ENCODE data around the gene VPS11.
A peak's percentile ranks its signal among the peaks of the same experiment; 100 is the strongest.
"Not testable (repeated sequence)": the region's sequence is repeated elsewhere in the genome, so short reads cannot be mapped to it uniquely, and the experiment has no call there.

The VPS11 gene

GRCh38 chr11:119039471-119039870 lies 28.1 kb upstream of the VPS11 start:
- DNase-seq: not testable (repeated sequence)

GRCh38 chr11:119041821-119042514 lies 25.6 kb upstream of the VPS11 start:
- DNase-seq: no peak

GRCh38 chr11:119042927-119043326 lies 24.7 kb upstream of the VPS11 start:
- DNase-seq: no peak

- no peak for DNase-seq
These were observed 22.9 kb upstream of the VPS11 start for GRCh38 chr11:119044708-119045107.

DNA sequence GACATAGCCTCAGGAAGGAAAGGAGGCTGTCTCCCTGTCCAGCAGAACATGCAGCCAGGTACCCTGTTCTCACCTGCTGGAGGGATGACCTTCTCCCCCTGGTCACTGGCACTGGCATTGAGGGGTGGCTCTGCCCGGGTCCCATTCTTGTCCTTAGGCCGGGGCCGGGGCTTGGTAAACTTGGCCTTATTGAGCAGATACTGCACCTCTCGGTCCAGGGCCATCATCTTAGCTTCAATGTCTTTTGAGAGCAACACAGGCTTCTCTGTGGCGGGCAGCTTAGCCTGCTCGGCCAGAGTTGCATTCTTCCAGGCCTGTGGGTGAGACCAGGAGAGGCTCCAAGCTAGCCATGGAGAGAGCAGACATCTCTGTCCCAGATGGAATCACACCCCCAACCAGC lies 21.1 kb upstream of the VPS11 start:
- DNase-seq: no peak

GRCh38 chr11:119047205-119047604 lies 20.4 kb upstream of the VPS11 start:
- DNase-seq: no peak

GRCh38 chr11:119048644-119049043 lies 19.0 kb upstream of the VPS11 start:
- no peak for DNase-seq

DNA sequence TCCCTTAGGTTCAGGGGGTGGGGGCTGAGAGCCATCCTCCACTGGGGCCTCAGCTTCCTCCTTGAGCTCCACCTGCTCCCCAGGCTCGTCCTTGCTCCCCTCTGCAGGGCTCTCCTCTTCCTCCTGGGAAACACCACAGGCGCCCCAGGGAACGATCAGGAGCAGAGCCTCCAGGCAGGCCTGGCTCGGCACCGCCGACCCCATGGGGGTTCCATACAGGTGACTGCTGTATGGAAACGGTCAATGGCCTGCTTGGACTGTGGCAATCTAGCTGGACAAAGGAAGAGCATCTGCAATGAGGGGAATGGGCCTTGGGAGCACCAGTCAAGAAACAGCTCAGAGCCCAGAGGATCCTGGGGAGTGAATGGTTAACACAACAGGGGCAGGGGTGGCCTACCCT lies 18.5 kb upstream of the VPS11 start:
- DNase-seq: no peak

DNA sequence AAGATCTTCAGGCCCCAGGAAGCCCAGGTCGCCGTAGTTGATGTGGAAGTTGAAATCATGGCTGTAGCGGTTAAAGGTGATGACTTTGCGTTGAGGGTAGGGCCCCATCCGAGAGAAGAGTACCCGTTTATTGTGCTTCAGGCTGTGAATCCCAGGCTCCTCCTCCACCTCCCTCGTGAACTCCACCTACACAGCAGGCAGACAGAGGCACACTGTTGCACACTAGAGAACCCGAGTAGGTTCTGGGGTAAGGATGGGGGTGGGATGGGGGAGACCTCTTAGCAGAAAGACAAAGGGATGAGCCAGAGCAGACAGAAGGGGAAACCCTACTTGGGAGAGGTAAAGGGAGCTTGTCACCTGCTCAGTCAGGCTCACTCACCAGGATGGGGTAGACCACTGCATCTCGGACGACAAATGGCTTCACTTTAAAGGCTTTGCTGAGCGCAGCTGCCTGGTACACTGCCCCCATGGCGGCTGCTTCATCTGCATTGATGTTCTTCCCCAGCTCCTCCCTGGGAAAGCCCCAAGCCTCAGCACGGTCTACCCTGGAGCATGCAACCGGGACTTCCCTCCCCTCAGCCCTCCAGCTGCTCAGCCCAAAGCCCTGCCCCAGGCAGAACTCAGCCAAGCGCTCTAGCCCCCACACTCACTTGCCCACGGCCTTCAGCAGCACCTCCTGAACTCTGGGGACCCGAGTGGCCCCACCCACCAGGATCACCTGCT lies 16.0 kb upstream of the VPS11 start:
- DNase-seq: no peak

- DNase-seq: no peak
These were observed 15.3 kb upstream of the VPS11 start for GRCh38 chr11:119052163-119052814.

DNA sequence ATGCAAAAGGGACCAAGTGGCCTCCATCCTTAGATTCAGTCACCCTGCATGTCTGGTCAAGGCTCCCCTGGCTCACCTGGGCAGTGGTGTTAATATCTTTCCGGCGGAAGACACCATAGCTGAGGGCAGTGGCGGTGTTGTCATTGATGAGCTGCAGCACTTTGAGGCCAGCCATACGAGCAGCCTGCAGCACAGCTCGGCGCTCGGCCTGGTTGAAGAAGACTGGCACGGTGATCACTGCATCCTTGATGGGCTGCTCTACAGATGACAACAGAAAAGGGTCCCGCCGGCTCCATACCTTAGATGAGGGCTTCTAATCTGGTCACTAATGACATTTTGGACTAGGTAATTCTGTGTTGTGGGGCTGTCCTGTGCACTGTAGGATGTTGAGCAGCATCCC lies 13.2 kb upstream of the VPS11 start:
- no peak for DNase-seq

- DNase-seq: no peak
These were observed 11.7 kb upstream of the VPS11 start for GRCh38 chr11:119055901-119056300.

DNA sequence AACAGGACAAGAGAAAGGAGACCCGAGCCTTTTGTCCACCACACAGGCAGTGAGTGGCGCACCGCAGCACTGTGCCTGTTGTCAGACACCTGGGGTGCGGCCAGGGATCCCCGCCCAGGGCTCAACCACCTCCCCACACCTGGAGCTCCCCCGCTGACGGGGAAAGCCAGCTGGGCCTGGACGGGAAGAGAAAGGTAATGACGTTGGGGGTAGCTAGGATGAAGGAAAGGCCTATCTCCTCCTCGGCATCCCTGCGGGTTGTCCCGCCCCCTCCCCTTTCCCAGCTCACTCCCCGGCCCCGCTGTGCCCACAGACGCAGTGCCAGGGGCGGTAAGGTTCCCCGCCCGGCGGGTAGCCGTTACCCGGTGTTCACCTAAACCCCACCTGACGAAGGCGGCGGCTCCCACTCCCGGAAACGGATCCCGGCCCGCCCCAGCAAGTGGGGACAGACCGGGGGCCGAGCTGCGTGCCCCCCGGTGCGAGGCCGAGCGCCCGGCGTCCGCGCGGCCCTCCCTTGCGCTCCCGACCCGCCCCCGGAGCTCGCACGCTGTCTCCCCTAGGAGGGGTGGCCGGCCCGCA lies 11.1 kb upstream of the VPS11 start:
- DNase-seq: no peak

DNA sequence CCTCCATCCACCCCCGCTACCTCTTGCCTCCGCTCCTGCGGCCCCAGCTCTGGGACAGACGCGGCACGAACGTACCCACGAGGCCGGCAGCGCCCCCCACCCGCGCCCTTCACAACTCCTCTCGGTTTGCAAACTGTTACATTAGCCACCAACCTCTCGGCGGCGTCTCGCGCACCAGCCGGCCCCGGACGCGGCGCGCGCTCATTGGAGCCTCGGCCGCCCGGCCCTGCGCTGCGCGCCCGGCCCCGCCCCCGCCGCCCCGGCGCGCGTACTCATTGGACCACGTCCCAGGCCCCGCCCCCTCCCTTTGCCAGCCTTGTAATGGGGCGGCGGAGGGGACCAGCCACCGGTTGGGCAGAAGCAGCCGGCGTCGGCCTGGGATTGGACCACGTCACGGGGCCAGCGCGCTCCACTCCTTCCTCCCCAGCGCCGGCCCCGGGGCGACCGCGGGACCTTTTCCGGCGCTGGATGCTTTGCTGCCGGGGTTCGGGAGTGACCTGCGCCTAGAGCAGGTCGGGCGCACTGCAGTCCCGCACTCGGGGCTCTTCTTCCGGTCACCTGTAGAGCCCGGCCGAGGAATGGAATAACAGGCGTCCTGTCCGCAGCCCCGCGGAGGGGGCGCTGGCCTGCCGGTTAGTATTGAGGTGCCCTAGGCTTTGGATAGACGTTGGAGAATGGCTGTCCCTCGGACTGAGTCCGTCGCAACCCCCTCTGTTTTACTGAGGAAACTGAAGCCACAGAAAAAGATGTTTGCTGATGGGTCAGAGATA lies 10.4 kb upstream of the VPS11 start, which contains the start of gene HYOU1:
Gene HYOU1 (minus strand): TSS at position 206 of the 770 bp plus-strand sequence. CDS start 1,045 bp downstream, outside the sequence.
- peak; percentile 91 for DNase-seq

DNA sequence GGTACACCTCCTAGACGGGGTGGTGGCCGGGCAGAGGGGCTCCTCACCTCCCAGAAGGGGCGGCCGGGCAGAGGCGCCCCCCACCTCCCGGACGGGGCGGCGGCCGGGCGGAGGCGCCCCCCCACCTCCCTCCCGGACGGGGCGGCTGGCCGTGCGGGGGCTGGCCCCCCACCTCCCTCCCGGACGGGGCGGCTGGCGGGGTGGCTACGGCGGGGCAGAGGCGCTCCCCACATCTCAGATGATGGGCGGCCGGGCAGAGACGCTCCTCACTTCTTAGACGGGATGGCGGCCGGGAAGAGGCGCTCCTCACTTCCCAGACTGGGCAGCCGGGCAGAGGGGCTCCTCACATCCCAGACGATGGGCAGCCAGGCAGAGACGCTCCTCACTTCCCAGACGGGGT lies 8.5 kb upstream of the VPS11 start:
- not testable (repeated sequence) for DNase-seq

DNA sequence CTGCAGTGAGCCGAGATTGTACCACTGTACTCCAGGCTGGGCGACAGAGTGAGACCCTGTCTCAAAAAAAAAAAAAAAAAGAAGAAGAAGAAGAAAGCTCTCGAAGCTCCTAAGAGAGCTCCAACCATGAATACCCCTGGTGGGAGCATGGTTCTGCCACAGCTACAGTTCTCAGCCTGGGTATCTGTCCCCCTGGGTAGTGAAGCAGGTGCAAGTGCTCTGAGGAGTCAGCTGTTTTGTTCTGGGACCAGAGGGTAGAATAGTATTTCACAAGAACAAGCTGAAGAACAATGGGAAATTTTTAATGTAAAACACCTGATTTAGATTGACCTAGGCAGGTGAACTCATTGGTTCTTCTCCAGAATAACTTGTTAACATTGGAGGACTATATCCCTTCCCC lies 6.4 kb upstream of the VPS11 start:
- DNase-seq: no peak

DNA sequence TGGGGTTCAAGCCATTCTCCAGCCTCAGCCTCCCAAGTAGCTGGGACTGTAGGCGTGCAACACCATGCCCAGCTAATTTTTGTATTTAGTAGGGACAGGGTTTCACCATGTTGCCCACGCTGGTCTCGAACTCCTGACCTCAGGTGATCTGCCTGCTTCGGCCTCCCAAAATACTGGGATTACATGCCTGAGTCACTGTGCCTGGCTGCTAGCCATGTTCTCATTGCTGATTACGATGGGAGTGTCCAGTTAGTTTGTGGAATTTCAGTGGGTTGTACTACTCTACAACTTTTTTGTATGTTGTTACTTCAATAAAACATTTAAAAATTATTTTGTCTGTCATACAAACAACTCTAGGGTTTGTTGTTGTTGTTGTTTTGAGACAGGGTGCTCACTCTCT lies 4.8 kb upstream of the VPS11 start:
- no peak for DNase-seq

GRCh38 chr11:119065369-119065768 lies 2.2 kb upstream of the VPS11 start:
- DNase-seq: no peak

- DNase-seq: no peak
These were observed 10.2 kb downstream of the VPS11 start for GRCh38 chr11:119077839-119078238.

- DNase-seq: no peak
These were observed 11.2 kb downstream of the VPS11 start for GRCh38 chr11:119078675-119079420.

GRCh38 chr11:119081682-119082260 lies 14.2 kb downstream of the VPS11 start:
- no peak for DNase-seq

Measured in T1000 (cell line).